HepG2 (cell line): ENCODE results near the gene RAD51C. TPM values are rescaled to one million over a fixed set of nuclear protein-coding genes. Genes with fewer than 3 reads are reported as not detected.

Experiments
- AKNA ChIP-seq: sonication (generic); formaldehyde crosslinking; IDR thresholded peaks from 2 replicates; pipeline ENCODE4 v1.4.0; 2020; ENCODE audit warnings: missing genetic modification reagents, borderline replicate concordance
- ATRX ChIP-seq: sonication (generic); formaldehyde crosslinking; IDR thresholded peaks from 2 replicates; pipeline ENCODE4 v1.4.0; 2020; ENCODE audit warnings: missing genetic modification reagents, borderline replicate concordance
- CEBPG ChIP-seq: IDR thresholded peaks from 2 replicates; pipeline ENCODE4 v1.6.1; 2016
- DMTF1 ChIP-seq: sonication (generic); formaldehyde crosslinking; IDR thresholded peaks from 2 replicates; pipeline ENCODE4 v1.4.0; 2020; ENCODE audit warnings: mild to moderate bottlenecking, missing genetic modification reagents
- FOXA3 ChIP-seq: IDR thresholded peaks from 2 replicates; pipeline ENCODE4 v1.6.1; 2016; ENCODE audit warnings: missing genetic modification reagents, missing compliant biosample characterization
- FOXC1 ChIP-seq: sonication (generic); formaldehyde crosslinking; IDR thresholded peaks from 2 replicates; pipeline ENCODE4 v1.8.0; 2022; ENCODE audit warnings: mild to moderate bottlenecking, missing genetic modification reagents, borderline replicate concordance
- KLF9 ChIP-seq: IDR thresholded peaks from 2 replicates; pipeline ENCODE4 v1.6.1; 2016; ENCODE audit warnings: low read depth
- PAX8 ChIP-seq: sonication (generic); formaldehyde crosslinking; IDR thresholded peaks from 2 replicates; pipeline ENCODE4 v1.8.0; 2022; ENCODE audit warnings: mild to moderate bottlenecking, missing genetic modification reagents, borderline replicate concordance
- PHF20 ChIP-seq: sonication (generic); formaldehyde crosslinking; IDR thresholded peaks from 2 replicates; pipeline ENCODE4 v1.5.0; 2020; ENCODE audit warnings: mild to moderate bottlenecking, missing genetic modification reagents
- POGZ ChIP-seq: sonication (generic); formaldehyde crosslinking; IDR thresholded peaks from 2 replicates; pipeline ENCODE4 v1.4.0; 2020; ENCODE audit warnings: mild to moderate bottlenecking, missing genetic modification reagents
- PREB ChIP-seq: sonication (generic); formaldehyde crosslinking; IDR thresholded peaks from 2 replicates; pipeline ENCODE4 v1.4.0; 2020; ENCODE audit warnings: missing genetic modification reagents
- RBM39 ChIP-seq: fragments of 200-400 bp; formaldehyde crosslinking; IDR thresholded peaks from one replicate; pipeline ENCODE4 v1.6.1; 2018; ENCODE audit warnings: antibody characterized with exemption, mild to moderate bottlenecking, low read depth, low read length; ENCODE audit not compliant: poor library complexity, severe bottlenecking
- RFX5 ChIP-seq: IDR thresholded peaks from 2 replicates; pipeline ENCODE4 v1.6.1; 2011; ENCODE audit warnings: low read depth, low read length, improper control_type of control experiment
- SOX5 ChIP-seq: IDR thresholded peaks from 2 replicates; pipeline ENCODE4 v1.6.1; 2016; ENCODE audit warnings: borderline replicate concordance
- ZBTB8A ChIP-seq: sonication (generic); formaldehyde crosslinking; IDR thresholded peaks from 2 replicates; pipeline ENCODE4 v1.4.0; 2020; ENCODE audit warnings: mild to moderate bottlenecking, low read depth, missing genetic modification reagents, borderline replicate concordance
- ZNF329 ChIP-seq: sonication (generic); formaldehyde crosslinking; IDR thresholded peaks from 2 replicates; pipeline ENCODE4 v1.9.0; 2021; ENCODE audit warnings: low read depth, mild to moderate bottlenecking, missing genetic modification reagents
- ZNF335 ChIP-seq: sonication (generic); formaldehyde crosslinking; IDR thresholded peaks from 2 replicates; pipeline ENCODE4 v1.4.0; 2020; ENCODE audit warnings: missing genetic modification reagents
- ZNF557 ChIP-seq: sonication (generic); formaldehyde crosslinking; IDR thresholded peaks from 2 replicates; pipeline ENCODE4 v1.4.0; 2020; ENCODE audit warnings: missing genetic modification reagents
- ZNF564 ChIP-seq: sonication (generic); formaldehyde crosslinking; IDR thresholded peaks from 2 replicates; pipeline ENCODE4 v1.8.1; 2023; ENCODE audit warnings: mild to moderate bottlenecking, missing genetic modification reagents
- ZNF75D ChIP-seq: sonication (generic); formaldehyde crosslinking; IDR thresholded peaks from 2 replicates; pipeline ENCODE4 v1.8.1; 2023; ENCODE audit warnings: missing genetic modification reagents, mild to moderate bottlenecking, borderline replicate concordance
- ZNF850 ChIP-seq: sonication (generic); formaldehyde crosslinking; conservative IDR thresholded peaks from 2 replicates; pipeline ENCODE4 v1.9.0; 2021; ENCODE audit warnings: mild to moderate bottlenecking, missing genetic modification reagents
- polyA plus RNA-seq, 8 experiments: library from polyadenylated mRNA; depleted of rRNA in 3 of 8; stranded (reverse) in 7 of 8; unstranded in 1 of 8; fragments of >200 nt; fragmentation: Illumina TruSeq in 4 of 8; extraction: Trizol in 4 of 8; gene quantifications; 2 replicates each; pipeline versions ENCODE4 v1.2.1 to v1.2.3, GENCODE V29; 2011 to 2016; ENCODE audit warnings: low read depth in 4 of 8, missing spikeins in 1 of 8, mixed read lengths in 1 of 8; ENCODE audit not compliant: insufficient read depth in 1 of 8
- total RNA-seq, 5 experiments: library from RNA; depleted of rRNA; stranded (reverse); fragments of >200 nt; fragmentation: Illumina TruSeq; extraction: Trizol; gene quantifications; 2 replicates each; pipeline ENCODE4 v1.2.3, GENCODE V29; 2016; ENCODE audit warnings: low read depth in 1 of 5

RAD51C gene
- total and polyA plus RNA-seq, 2 of the 13 experiments (the other 11 are each of a cell fraction or from before 2014, with no cell fraction given), result 38.5 to 106 TPM

GRCh38 chr17:58658804-58659713 lies 33.3 kb upstream of the RAD51C start (continued):
- TF ChIP-seq FOXA3 (CRISPR knock-in tag) (peak; percentile 92), ZNF335 (CRISPR knock-in tag) (peak; percentile 86; the same call in 1 of the 2 replicates), SOX5 (peak; percentile 55), ATRX (CRISPR knock-in tag) (peak; percentile 76; the same call in 1 of the 2 replicates), ZBTB8A (CRISPR knock-in tag) (no peak), ZNF850 (CRISPR knock-in tag) (no peak), POGZ (peak; percentile 64), FOXC1 (CRISPR knock-in tag) (0 out of 2 replicates have a peak, but pooled peaks have one; percentile 37), ZNF557 (CRISPR knock-in tag) (0 out of 2 replicates have a peak, but pooled peaks have one; percentile 70), ZNF329 (CRISPR knock-in tag) (peak; percentile 21; the same call in 1 of the 2 replicates), AKNA (CRISPR knock-in tag) (no peak; the same call in 1 of the 2 replicates), PAX8 (no peak), RBM39 (peak; percentile 35), RFX5 (0 out of 2 replicates have a peak, but pooled peaks have one; percentile 61), PHF20 (CRISPR knock-in tag) (no peak), DMTF1 (CRISPR knock-in tag) (no peak), ZNF75D (CRISPR knock-in tag) (no peak), CEBPG (CRISPR knock-in tag) (peak; percentile 64), PREB (CRISPR knock-in tag) (no peak), KLF9 (peak; percentile 90; the same call in 1 of the 2 replicates), ZNF564 (CRISPR knock-in tag) (peak; percentile 71; the same call in 1 of the 2 replicates)
